Activated T-cell treated with anti-CD3 and anti-CD28 coated beads for 4 hours (primary cell): ENCODE results near the gene DUSP15.
A peak's percentile ranks its signal among the peaks of the same experiment; 100 is the strongest.
"Not testable (repeated sequence)": the region's sequence is repeated elsewhere in the genome, so short reads cannot be mapped to it uniquely, and the experiment has no call there.

ENCODE experiments used
- DNase-seq: peaks from one replicate; pipeline ENCODE4 v3.0.0-alpha.2; 2020

Gene DUSP15

DNA sequence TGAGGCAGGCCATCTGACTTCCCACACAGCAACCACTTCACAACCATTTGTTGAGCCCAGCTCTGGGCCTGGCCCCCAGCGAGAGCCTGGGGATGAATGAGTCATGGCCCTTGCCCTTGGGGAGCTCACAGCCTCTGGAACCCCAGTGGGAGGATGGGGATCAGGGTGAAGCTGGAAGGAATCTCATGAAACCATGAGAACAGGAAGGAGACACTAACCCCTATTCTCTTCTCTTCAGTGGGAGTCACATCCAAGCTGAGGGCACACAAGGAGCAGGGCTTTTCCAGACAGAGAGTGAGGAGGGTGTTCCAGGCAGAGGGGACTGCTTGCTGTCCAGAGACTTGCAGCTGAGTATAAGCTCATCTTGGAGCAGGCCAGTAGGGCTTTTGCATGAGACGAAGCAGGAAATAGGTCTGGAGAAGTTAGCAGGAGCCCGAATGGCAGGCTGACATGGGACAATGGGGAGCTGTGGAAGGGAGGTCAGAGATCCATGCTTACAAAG, 32.4 kb downstream of the DUSP15 start:
- no peak for DNase-seq

- no peak for DNase-seq
Observed at GRCh38 chr20:31836853-31837608, 33.3 kb downstream of the DUSP15 start.

DNA sequence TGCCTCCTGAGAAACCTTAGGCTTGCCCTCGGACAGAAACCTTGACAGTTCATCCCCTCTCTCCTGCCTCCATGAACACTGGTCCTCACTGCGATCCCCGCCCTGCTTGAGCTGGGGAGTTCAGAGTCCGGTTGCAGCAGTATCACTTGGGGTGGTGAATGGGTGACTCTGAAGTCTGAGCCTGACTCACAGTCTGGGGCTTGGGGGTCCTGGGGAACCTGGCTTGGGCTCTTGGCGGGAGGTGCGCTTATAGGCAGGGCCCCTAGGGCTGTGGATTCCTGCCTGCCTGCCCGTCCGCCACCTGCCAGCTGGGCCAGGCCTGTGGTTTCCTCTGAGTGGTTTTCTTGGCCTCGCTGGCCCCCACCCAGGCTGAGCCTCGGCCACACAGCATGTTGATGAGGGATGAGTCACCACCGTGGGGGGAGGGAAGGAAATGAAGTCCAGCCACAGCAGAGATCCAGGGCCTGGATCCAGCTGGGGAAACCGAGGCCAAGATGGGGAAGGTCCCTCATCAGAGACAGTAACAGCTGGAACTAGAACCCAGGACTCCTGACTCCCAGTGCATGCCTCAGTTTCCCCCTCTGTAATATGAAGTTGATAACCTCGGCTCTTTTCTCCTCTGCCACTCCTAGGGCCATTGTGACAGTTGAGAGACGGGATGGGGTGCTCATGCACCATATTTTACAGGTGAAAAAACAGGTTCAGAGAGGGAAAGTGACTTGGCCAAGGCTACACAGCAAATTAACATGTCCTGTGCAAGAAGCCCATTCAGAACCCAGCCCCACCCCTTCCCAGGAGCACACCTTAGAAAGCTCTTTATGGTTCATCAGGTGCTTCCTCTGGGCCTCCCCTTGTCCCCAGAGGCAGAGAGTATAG, 34.1 kb downstream of the DUSP15 start:
- no peak for DNase-seq

- DNase-seq, result no peak
Observed at GRCh38 chr20:31835554-31835953, 34.8 kb downstream of the DUSP15 start.

DNA sequence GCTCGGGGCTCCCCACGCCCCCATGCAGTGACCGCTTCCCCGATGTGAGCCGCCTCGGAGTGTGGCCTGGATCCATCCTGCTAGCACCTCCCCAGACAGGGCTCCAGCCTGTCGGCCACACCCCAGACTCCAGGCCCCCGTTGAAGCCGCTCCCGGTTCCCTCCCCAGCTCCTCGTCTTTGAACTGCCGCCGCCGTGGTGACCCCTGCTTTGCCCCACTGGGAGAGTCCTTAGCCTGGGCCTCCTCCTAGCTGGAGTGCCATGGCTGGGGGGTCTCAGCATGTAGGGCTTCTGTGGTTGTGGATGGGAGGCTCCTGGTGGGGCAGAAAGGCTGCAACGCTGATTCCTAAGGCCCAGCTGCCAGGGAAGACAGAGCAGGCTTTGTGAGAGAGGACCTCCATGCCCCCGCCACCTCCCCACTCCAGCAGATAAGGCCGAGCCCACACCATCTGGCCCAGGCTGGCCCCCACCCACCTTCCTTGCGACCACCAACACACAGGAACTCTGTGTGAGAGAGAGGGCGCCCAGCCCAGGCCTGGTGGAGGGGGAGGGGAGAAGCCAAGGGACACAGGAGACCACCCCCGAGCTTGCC, 36.3 kb downstream of the DUSP15 start:
- DNase-seq, result no peak

- peak; percentile 44 for DNase-seq
Observed at GRCh38 chr20:31833130-31833930, 37.0 kb downstream of the DUSP15 start.

- DNase-seq, result no peak
Observed at GRCh38 chr20:31831771-31832306, 38.5 kb downstream of the DUSP15 start.

DNA sequence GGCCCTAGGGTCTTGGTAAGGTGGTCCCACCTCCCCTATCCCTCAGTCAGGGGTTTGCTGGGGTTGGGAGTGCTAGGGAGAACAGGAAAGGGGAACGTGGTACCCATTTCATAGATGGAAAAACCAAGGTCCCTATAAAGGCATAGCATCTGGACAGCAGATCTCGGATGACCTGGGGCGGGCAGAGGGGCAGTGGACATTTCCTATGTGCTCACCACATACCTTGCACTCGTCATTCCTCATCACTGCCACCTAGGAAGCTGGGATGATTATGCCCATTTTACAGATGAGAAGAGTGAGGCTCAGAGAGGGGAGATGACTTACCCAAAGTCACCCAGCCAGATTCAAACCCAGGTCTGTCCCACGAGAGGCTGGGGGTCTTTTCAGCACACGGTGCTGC, 39.1 kb downstream of the DUSP15 start:
- no peak for DNase-seq

- no peak for DNase-seq
Observed at GRCh38 chr20:31830406-31830981, 39.8 kb downstream of the DUSP15 start.

DNA sequence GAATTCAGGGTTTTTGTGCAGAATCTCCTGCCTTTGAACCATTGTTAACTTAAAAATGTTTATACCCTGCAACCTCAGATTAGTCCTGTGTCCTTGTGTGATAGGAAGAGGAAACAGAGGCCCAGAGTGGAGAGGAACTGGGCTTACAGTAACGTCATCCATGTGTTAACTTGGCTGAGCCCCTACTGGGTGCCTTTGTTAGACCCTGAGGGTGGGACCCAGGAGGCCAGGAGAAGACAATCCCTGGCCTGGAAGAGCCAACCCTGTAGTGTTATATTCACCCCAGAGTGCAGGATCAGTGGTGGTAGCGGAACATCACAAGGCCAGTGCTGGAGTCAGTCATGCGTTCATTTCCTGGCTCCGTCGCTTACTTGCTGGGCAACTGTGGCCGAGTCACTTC, 40.6 kb downstream of the DUSP15 start:
- no peak for DNase-seq

GRCh38 chr20:31828016-31828415, 42.3 kb downstream of the DUSP15 start:
- DNase-seq, result not testable (repeated sequence)

DNA sequence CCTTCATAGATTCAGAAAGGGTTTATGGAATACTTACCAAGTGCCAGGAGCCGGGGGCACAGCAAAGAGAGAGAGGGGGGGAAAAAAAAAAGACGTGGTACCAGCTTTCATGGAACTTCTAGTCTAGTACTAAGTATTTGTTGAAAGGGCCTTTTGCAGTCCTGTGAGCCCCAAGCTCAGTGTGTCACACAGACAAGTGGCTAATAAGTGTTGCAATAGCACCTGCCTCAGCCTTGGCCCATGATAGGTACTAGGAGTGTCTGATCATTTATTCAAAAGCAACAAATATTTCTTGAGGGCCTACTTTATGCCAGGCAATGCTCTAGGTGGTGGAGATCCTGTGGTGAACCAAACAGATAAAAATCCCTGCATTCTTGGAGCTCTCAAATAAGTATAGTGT, 43.3 kb downstream of the DUSP15 start:
- no peak for DNase-seq

DNA sequence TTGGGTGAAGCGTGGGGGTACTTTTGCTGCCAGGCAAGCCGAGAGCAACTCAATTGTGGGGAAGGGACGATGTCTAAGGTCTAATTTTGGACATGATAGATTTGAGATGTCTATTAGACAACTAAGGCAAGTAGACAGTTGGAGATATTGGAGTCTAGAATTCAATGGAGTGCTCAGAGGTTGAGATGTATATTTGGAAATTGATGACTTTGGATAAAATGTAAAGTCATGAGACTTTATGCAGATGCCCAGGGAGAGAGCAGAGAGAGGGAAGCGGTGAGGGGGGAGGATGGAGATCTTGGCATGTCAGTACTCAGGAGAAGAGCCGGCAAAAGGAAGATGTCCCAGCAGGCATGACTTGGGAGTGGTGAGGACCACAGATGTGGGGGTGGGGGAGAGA, 44.3 kb downstream of the DUSP15 start:
- DNase-seq, result no peak

- no peak for DNase-seq
Observed at GRCh38 chr20:31824554-31825313, 45.6 kb downstream of the DUSP15 start.

DNA sequence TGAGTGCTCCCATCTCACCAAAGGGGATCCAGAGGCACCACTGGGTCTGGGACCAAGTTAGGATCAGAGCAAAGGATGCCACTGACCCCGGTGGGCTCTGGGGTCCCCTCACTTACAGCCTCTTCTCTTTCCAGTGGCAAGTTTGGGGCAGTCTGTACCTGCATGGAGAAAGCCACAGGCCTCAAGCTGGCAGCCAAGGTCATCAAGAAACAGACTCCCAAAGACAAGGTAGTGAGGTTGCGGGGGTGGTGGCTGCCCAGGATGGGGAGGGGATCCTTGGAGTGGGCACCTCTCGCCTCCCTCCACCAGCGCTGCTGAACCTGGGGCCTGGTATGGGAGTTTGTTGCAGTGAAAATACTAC, 46.2 kb downstream of the DUSP15 start:
- no peak for DNase-seq

GRCh38 chr20:31823360-31824124, 46.8 kb downstream of the DUSP15 start:
- no peak for DNase-seq

- peak; percentile 73 for DNase-seq
Observed at GRCh38 chr20:31822421-31823330, 47.7 kb downstream of the DUSP15 start.

DNA sequence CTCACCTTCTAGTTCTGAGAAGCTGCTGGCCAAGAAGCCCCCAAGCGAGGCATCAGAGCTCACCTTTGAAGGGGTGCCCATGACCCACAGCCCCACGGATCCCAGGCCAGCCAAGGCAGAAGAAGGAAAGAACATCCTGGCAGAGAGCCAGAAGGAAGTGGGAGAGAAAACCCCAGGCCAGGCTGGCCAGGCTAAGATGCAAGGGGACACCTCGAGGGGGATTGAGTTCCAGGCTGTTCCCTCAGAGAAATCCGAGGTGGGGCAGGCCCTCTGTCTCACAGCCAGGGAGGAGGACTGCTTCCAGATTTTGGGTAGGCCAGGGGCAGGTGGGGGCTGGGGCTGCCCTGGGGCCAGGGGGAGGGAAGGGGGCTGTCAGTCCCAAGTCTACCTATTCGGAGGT, 48.9 kb downstream of the DUSP15 start:
- DNase-seq, result no peak

DNA sequence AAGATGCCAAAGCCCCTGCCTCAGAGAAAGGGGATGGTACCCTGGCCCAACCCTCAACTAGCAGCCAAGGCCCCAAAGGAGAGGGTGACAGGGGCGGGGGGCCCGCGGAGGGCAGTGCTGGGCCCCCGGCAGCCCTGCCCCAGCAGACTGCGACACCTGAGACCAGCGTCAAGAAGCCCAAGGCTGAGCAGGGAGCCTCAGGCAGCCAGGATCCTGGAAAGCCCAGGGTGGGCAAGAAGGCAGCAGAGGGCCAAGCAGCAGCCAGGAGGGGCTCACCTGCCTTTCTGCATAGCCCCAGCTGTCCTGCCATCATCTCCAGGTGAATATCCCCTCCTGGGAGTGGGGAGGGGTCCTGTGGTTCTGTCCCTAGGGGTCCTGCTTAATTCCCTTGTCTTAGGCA, 50.1 kb downstream of the DUSP15 start:
- DNase-seq, result no peak
